Neural progenitor cell (in vitro differentiated cells): Measurements from ENCODE around the gene SMARCAL1.

Source experiments
- EZH2phosphoT487 ChIP-seq: fragments of 200-600 bp; sonication (generic); IDR thresholded peaks from 2 replicates; pipeline ENCODE4 v1.6.1; 2017; ENCODE audit warnings: antibody characterized with exemption
- TF ChIP-seq, protein P1 (sequence below): fragments of 200-600 bp; sonication (generic); IDR thresholded peaks from 2 replicates; pipeline ENCODE4 v1.5.1; 2017; ENCODE audit warnings: antibody characterized with exemption, mild to moderate bottlenecking

DNA sequence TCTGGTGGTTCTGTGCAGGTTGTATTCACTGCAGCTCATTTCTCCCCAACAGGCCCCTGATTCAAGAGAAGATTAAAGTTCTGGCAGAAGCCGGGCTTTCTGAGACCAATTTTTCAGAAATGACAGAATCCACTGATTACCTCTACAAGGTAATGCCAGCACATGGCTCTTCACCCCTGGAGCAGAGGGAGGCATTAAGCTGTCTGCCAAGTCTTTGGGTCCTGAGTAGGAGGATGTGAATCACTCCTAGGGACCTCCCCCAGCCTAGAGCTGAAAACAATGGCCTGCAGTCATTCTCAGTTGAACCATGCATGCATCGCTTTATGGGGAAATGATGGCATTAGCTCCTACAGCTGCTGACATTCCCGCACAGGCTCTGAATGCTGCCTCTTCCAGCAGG, 65.9 kb downstream of the SMARCAL1 start:
- TF ChIP-seq, protein P1, sequence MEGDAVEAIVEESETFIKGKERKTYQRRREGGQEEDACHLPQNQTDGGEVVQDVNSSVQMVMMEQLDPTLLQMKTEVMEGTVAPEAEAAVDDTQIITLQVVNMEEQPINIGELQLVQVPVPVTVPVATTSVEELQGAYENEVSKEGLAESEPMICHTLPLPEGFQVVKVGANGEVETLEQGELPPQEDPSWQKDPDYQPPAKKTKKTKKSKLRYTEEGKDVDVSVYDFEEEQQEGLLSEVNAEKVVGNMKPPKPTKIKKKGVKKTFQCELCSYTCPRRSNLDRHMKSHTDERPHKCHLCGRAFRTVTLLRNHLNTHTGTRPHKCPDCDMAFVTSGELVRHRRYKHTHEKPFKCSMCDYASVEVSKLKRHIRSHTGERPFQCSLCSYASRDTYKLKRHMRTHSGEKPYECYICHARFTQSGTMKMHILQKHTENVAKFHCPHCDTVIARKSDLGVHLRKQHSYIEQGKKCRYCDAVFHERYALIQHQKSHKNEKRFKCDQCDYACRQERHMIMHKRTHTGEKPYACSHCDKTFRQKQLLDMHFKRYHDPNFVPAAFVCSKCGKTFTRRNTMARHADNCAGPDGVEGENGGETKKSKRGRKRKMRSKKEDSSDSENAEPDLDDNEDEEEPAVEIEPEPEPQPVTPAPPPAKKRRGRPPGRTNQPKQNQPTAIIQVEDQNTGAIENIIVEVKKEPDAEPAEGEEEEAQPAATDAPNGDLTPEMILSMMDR = no peak
- no peak for TF ChIP-seq EZH2phosphoT487
